Fibroblast of villous mesenchyme (primary cell): ENCODE data around the gene PRR7. TPM values are rescaled to one million over a fixed set of nuclear protein-coding genes. Genes with fewer than 3 reads are reported as not detected.

Source experiments
- DNase-seq: peaks from one replicate; pipeline ENCODE4 v3.0.0-alpha.2; 2010; ENCODE audit warnings: low read depth
- H3K4me3 ChIP-seq: 2 replicates; pipeline ENCODE4 v1.5.1; 2011; ENCODE audit warnings: low read depth, mild to moderate bottlenecking, low read length
- total RNA-seq: library from RNA; depleted of rRNA; stranded (reverse); fragments of >200 nt; gene quantifications from 2 replicates; pipeline ENCODE4 v1.2.3, GENCODE V29; 2012
- TF ChIP-seq, protein P1 (sequence below): IDR thresholded peaks from 2 replicates; pipeline ENCODE4 v1.5.1; 2012; ENCODE audit warnings: low read depth, mild to moderate bottlenecking, low read length; ENCODE audit not compliant: insufficient read depth

The PRR7 gene
- total RNA-seq, 1 donor, result 4.7 TPM

DNA sequence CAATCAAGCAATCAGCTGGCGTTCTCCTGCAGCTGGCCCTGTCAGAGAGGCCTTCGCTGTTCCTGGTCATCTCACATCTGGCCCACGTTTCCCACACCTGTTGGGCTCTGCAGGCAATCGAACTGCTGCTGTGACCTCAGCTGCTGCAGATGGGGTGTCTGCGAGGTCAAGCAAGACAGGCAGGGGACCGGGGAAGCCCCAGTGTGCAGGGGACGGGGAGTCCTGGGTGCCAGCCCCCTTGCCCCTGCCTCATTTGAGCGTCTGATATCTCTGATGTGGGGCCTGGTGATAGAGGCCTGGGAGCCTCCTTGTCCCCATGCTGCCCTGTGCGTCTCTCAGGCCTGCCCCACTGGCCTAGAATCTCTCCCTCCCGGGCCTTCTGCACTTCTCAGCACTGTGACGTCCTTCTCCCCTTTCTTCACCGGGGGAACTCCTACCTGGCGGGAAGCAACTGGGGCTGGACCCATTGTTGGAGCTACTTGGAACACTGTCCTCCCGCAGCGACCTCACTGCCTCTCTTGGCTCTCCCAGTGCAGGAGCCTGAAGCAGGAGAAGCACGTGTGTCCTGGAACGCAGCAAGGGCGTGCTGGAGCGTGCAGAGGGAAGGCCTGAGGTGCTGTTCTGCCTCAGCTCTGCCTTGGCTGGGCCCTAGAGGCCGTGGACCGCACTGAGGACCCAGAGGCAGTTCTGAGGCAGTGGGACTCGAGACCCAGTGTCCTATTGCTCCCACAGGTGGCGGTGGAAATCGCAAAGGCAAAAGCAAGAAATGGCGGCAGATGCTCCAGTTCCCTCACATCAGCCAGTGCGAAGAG is 16.3 kb upstream of the PRR7 start:
- TF ChIP-seq, protein P1, sequence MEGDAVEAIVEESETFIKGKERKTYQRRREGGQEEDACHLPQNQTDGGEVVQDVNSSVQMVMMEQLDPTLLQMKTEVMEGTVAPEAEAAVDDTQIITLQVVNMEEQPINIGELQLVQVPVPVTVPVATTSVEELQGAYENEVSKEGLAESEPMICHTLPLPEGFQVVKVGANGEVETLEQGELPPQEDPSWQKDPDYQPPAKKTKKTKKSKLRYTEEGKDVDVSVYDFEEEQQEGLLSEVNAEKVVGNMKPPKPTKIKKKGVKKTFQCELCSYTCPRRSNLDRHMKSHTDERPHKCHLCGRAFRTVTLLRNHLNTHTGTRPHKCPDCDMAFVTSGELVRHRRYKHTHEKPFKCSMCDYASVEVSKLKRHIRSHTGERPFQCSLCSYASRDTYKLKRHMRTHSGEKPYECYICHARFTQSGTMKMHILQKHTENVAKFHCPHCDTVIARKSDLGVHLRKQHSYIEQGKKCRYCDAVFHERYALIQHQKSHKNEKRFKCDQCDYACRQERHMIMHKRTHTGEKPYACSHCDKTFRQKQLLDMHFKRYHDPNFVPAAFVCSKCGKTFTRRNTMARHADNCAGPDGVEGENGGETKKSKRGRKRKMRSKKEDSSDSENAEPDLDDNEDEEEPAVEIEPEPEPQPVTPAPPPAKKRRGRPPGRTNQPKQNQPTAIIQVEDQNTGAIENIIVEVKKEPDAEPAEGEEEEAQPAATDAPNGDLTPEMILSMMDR, result no peak

DNA sequence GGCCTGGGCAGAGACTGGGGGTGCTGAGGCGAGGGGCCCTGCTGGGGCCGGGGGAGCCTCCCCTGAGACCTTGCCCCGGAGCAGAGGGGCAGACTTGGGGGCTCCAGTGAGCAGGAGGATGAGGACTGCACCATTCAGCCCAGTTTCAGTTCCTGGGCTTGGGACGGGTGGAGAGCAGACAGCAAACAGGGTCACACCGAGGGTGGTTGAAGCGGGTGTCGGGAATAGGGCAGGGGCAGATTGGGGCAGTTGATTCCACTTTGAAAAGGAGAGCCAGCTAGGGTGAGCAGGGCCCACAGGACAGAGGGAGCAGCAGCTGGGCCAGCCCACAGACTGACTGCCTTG is 15.7 kb upstream of the PRR7 start:
- no peak for DNase-seq
- no peak overlapping the region for H3K4me3 ChIP-seq
- TF ChIP-seq, protein P1, result no peak

More for the DNA sequence above, 16.3 kb upstream of the PRR7 start:
- no peak for DNase-seq
- H3K4me3 ChIP-seq, result no peak overlapping the region

DNA sequence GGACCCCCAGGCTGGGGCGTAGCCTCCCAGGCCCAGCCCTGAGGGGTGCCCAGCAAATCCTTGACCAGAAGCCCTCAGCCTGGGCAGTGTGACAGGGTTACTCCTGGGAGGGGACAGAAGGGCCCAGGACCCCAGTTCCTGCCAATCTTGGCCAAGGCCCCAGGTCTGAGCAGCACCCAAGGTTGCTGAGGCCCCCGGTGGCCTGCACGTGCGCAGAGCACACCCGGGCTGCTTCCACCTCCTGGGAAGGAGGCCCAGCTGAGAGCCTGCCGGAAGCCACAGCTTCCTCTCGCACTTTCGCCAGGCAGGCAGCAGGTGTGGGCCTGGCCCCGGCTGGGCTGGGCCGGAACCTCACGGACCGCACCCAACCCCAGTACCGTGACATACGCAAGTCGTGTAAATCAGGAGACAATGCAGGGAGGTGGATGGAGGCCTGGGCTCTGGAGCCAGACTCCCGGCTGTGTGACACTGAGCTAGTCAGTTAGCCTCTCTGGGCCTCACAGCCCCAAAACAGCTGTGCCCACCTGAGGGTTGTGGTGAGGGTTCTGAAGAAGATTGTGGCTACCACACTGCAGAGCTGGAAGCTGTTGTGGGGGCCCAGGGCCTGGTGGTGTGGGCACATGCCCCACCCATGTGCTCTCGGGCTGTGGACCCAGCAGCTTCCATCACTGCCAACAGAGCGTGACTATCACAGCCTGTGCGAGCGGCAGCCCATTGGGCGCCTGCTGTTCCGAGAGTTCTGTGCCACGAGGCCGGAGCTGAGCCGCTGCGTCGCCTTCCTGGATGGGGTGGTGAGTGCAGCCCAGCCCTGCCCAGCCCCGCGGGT is 15.1 kb upstream of the PRR7 start:
- H3K4me3 ChIP-seq, result no peak overlapping the region
- TF ChIP-seq, protein P1, result no peak
- no peak for DNase-seq

DNA sequence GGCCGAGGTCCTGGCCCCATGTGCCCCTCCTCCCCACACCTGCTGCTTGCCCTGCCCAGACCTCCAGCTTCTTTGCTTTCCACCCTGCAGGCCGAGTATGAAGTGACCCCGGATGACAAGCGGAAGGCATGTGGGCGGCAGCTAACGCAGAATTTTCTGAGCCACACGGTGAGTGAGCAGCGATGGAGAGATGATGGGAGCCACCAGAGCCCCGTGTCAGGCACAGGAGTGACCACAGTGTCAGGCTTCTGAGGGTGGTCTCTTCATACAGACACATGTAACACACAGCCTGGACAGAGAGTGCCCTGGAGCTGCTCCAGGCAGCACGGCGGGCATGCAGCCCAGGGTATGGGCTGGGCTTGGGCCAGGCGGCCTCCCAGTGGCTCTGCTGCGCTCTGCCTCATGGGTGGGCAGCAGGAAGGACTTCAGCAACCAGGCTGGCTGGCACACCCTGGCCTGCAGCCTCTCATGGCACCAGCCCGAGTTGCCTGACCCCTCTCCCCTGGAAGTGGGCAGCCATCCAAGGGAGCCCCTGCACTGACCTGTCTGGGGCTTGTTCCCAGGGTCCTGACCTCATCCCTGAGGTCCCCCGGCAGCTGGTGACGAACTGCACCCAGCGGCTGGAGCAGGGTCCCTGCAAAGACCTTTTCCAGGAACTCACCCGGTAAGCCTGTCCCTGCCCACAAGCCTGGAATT is 14.3 kb upstream of the PRR7 start:
- H3K4me3 ChIP-seq, result no peak overlapping the region
- no peak for DNase-seq
- TF ChIP-seq, protein P1, result no peak

DNA sequence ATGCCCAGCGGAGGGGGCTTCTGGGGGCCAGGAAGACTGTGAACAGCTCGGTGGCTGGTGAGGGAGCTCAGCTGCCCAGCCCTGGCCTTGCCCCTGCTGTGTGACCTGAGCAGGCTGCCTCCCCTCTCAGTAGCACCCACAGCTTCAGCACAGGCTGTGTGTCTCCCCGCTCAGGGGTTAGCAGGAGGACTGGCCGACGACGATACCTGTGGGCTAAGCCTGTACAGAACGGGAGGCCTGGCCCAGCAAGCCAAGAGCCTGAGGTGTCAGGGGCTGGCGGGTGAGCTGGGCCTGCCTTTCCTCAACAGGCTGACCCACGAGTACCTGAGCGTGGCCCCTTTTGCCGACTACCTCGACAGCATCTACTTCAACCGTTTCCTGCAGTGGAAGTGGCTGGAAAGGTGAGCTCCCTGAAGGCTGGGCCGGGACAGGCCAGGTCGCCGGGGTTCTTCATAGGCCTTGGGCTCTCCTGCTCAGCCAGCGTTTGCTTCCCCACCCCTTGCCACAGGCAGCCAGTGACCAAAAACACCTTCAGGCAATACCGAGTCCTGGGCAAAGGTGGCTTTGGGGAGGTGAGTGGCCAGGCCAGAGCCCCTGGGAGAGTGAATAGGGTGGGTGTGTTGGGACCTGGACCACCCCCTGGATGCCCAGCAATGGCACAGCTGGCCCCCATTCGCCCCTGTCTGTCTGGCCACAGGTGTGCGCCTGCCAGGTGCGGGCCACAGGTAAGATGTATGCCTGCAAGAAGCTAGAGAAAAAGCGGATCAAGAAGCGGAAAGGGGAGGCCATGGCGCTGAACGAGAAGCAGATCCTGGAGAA is 13.6 kb upstream of the PRR7 start:
- DNase-seq, result no peak
- no peak overlapping the region for H3K4me3 ChIP-seq
- TF ChIP-seq, protein P1, result no peak

DNA sequence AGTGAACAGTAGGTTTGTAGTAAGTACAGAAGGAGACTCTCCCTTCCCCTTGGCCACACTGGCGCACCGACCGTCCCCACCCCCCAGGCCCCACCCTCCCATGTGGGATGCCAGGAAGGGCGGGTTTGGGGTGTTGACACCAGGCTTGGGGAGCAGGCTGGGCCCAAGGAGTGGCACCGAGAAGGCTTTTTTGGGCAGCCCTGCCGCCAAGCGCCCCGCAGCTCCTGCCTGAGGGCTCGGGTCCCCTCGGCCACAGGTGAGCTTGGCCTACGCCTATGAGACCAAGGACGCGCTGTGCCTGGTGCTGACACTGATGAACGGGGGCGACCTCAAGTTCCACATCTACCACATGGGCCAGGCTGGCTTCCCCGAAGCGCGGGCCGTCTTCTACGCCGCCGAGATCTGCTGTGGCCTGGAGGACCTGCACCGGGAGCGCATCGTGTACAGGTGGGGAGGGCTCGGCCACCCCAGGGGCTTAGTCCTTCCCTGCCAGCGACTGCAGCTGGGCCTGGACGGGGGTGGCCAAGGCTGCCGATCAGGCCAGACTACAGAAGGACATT is 12.9 kb upstream of the PRR7 start:
- no peak overlapping the region for H3K4me3 ChIP-seq
- no peak for DNase-seq
- TF ChIP-seq, protein P1, result no peak
